Hepatocyte (in vitro differentiated cells): Measurements from ENCODE around the gene PLEKHD1. TPM values are rescaled to one million over a fixed set of nuclear protein-coding genes. Genes with fewer than 3 reads are reported as not detected.

Experiments used
- DNase-seq: peaks from one replicate; pipeline ENCODE4 v3.0.0-alpha.2; 2016; ENCODE audit warnings: low spot score
- H2AFZ ChIP-seq: fragments of 200-600 bp; sonication (generic); 2 replicates; pipeline ENCODE4 v1.6.0; 2016; ENCODE audit warnings: antibody characterized with exemption, mild to moderate bottlenecking
- H3K27ac ChIP-seq: fragments of 200-600 bp; sonication (generic); 2 replicates; pipeline ENCODE4 v1.5.1; 2016; ENCODE audit warnings: mild to moderate bottlenecking
- H3K27me3 ChIP-seq: fragments of 200-600 bp; sonication (generic); 2 replicates; pipeline ENCODE4 v1.6.1; 2016
- H3K36me3 ChIP-seq: fragments of 200-600 bp; sonication (generic); replicated peaks from 2 replicates; pipeline ENCODE4 v1.5.1; 2016; ENCODE audit warnings: low read depth; ENCODE audit not compliant: insufficient read depth
- H3K4me1 ChIP-seq: fragments of 200-600 bp; sonication (generic); 2 replicates; pipeline ENCODE4 v1.5.1; 2016; ENCODE audit warnings: mild to moderate bottlenecking, moderate library complexity; ENCODE audit not compliant: insufficient read depth
- H3K4me2 ChIP-seq: fragments of 200-600 bp; sonication (generic); 2 replicates; pipeline ENCODE4 v1.6.0; 2016
- H3K4me3 ChIP-seq: fragments of 200-600 bp; sonication (generic); 2 replicates; pipeline ENCODE4 v1.5.1; 2016; ENCODE audit warnings: mild to moderate bottlenecking
- H3K79me2 ChIP-seq: fragments of 200-600 bp; sonication (generic); 2 replicates; pipeline ENCODE4 v1.6.0; 2017; ENCODE audit warnings: mild to moderate bottlenecking
- H3K9me2 ChIP-seq: fragments of 200-600 bp; sonication (generic); replicated peaks from 2 replicates; pipeline ENCODE4 v1.6.0; 2017; ENCODE audit warnings: mild to moderate bottlenecking; ENCODE audit not compliant: insufficient read depth
- H3K9me3 ChIP-seq: fragments of 200-600 bp; sonication (generic); 2 replicates; pipeline ENCODE4 v1.5.1; 2016; ENCODE audit warnings: low read depth, mild to moderate bottlenecking
- H4K20me1 ChIP-seq: fragments of 200-600 bp; sonication (generic); 2 replicates; pipeline ENCODE4 v1.6.0; 2016; ENCODE audit warnings: mild to moderate bottlenecking; ENCODE audit not compliant: insufficient read depth, poor library complexity, severe bottlenecking
- EZH2 ChIP-seq: fragments of 200-600 bp; sonication (generic); IDR thresholded peaks from 2 replicates; pipeline ENCODE4 v1.6.1; 2016; ENCODE audit warnings: antibody characterized with exemption, mild to moderate bottlenecking, borderline replicate concordance
- EZH2phosphoT487 ChIP-seq: fragments of 200-600 bp; sonication (generic); IDR thresholded peaks from one replicate; pipeline ENCODE4 v1.6.1; 2018; ENCODE audit warnings: antibody characterized with exemption, mild to moderate bottlenecking, low read depth, moderate library complexity; ENCODE audit not compliant: unreplicated experiment, severe bottlenecking
- WGBS: methylation state at CpG from one replicate; pipeline ENCODE4 v1.1.6; 2016; ENCODE audit warnings: low lambda C conversion rate; ENCODE audit errors: missing lambda C conversion rate; 5-methylcytosine and 5-hydroxymethylcytosine counted together
- polyA plus RNA-seq: library from polyadenylated mRNA; unstranded; fragments of >200 nt; fragmentation: Nextera tagmentation; extraction: Ambion mirVana; gene quantifications from 2 replicates; pipeline ENCODE4 v1.2.1, GENCODE V29; 2016
- total RNA-seq: library from RNA; depleted of rRNA; stranded (reverse); fragments of >200 nt; gene quantifications from 2 replicates; pipeline ENCODE4 v1.2.3, GENCODE V29; 2014
- TF ChIP-seq, protein P1 (sequence below): fragments of 200-600 bp; sonication (generic); IDR thresholded peaks from 2 replicates; pipeline ENCODE4 v1.5.1; 2016; ENCODE audit warnings: antibody characterized with exemption, mild to moderate bottlenecking; ENCODE audit not compliant: poor library complexity

Gene PLEKHD1
- total and polyA plus RNA-seq, 2 experiments from 2014 or later = not detected

- Histone ChIP-seq H3K4me1 (peaks cover 4% of the 10 kb centered on the region), H3K4me3 (no peak overlapping the region), H3K4me2 (no peak overlapping the region), H3K9me3 (no peaks in the 10 kb centered on the region), H3K27ac (no peak overlapping the region), H3K79me2 (no peaks in the 10 kb centered on the region), H2AFZ (no peak overlapping the region), H3K9me2 (no peaks in the 10 kb centered on the region), H3K27me3 (peaks cover 44% of the 10 kb centered on the region), H3K36me3 (no peaks in the 10 kb centered on the region), H4K20me1 (no peaks in the 10 kb centered on the region)
- WGBS = 86% methylated on average over 7 of the region's 7 CpGs
- no peak for TF ChIP-seq EZH2phosphoT487
- TF ChIP-seq EZH2 = no peak
- TF ChIP-seq, protein P1, sequence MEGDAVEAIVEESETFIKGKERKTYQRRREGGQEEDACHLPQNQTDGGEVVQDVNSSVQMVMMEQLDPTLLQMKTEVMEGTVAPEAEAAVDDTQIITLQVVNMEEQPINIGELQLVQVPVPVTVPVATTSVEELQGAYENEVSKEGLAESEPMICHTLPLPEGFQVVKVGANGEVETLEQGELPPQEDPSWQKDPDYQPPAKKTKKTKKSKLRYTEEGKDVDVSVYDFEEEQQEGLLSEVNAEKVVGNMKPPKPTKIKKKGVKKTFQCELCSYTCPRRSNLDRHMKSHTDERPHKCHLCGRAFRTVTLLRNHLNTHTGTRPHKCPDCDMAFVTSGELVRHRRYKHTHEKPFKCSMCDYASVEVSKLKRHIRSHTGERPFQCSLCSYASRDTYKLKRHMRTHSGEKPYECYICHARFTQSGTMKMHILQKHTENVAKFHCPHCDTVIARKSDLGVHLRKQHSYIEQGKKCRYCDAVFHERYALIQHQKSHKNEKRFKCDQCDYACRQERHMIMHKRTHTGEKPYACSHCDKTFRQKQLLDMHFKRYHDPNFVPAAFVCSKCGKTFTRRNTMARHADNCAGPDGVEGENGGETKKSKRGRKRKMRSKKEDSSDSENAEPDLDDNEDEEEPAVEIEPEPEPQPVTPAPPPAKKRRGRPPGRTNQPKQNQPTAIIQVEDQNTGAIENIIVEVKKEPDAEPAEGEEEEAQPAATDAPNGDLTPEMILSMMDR = no peak
- DNase-seq = no peak
These were observed 76.3 kb downstream of the PLEKHD1 start for GRCh38 chr14:69560826-69561225.

- H3K4me1 ChIP-seq = peaks cover 4% of the 10 kb centered on the region
- no peaks in the 10 kb centered on the region for H3K36me3 ChIP-seq
- H3K79me2 ChIP-seq = no peaks in the 10 kb centered on the region
- H3K4me3 ChIP-seq = no peak overlapping the region
- H3K4me2 ChIP-seq = no peak overlapping the region
- H3K27ac ChIP-seq = no peak overlapping the region
- no peaks in the 10 kb centered on the region for H4K20me1 ChIP-seq
- H3K27me3 ChIP-seq = peaks cover 52% of the 10 kb centered on the region
- H2AFZ ChIP-seq = no peak overlapping the region
- no peaks in the 10 kb centered on the region for H3K9me3 ChIP-seq
- H3K9me2 ChIP-seq = no peaks in the 10 kb centered on the region
- DNase-seq = no peak
- TF ChIP-seq, protein P1 = no peak
- TF ChIP-seq EZH2phosphoT487 (no peak), EZH2 (no peak)
These were observed 77.4 kb downstream of the PLEKHD1 start for GRCh38 chr14:69561893-69562292.

DNA sequence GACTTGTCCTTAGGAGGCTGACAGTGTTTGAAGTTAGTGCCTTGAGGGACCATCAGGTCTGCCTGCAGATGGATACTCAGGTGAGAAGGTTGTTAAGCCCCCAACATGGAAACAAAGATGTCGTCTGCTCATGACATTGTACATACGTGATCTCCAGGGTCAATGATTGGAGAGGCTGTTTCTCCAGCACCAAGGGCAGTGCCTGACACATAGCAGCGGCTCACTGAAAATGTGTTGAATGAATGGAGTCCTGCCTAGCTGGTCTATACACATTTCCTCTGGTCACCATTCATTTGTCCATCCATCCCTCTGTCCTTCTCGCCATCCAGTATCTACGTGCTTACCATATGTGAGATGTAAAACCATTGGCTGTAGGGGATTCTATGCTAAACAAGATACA is 83.0 kb downstream of the PLEKHD1 start:
- Histone ChIP-seq H2AFZ (no peak overlapping the region), H4K20me1 (no peaks in the 10 kb centered on the region), H3K27ac (no peak overlapping the region), H3K36me3 (no peaks in the 10 kb centered on the region), H3K9me2 (no peaks in the 10 kb centered on the region), H3K4me3 (no peak overlapping the region), H3K79me2 (no peaks in the 10 kb centered on the region), H3K4me2 (no peak overlapping the region), H3K4me1 (no peaks in the 10 kb centered on the region), H3K27me3 (peaks cover 82% of the 10 kb centered on the region), H3K9me3 (no peaks in the 10 kb centered on the region)
- DNase-seq = no peak
- WGBS = 91% methylated on average over 5 of the region's 5 CpGs
- no peak for TF ChIP-seq EZH2phosphoT487
- TF ChIP-seq EZH2 = no peak
- TF ChIP-seq, protein P1 = no peak

DNA sequence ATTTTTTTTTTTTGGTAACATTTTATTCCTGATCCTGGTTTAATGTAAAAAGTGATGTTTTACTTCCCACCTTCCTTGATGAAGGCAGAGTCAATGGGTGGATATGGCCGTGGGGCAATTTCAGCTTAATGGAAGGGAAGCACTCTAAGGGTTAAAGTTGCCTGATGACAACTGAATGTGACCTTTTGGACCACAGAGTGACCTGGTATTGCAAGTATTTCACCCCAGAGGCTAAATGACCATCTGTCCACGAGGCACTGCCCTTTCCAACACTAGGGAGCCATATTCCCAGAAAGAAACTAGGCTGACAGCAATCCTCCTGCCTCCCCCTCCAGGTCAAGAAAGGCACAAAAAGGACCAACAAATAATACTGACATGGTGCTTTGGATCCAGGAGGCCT is 85.3 kb downstream of the PLEKHD1 start:
- H3K4me2 ChIP-seq = no peak overlapping the region
- H4K20me1 ChIP-seq = no peaks in the 10 kb centered on the region
- H3K9me2 ChIP-seq = no peaks in the 10 kb centered on the region
- H3K27ac ChIP-seq = no peak overlapping the region
- no peaks in the 10 kb centered on the region for H3K9me3 ChIP-seq
- DNase-seq = no peak
- no peaks in the 10 kb centered on the region for H3K79me2 ChIP-seq
- no peaks in the 10 kb centered on the region for H3K36me3 ChIP-seq
- H3K4me3 ChIP-seq = no peak overlapping the region
- WGBS = 58% methylated on average over 2 of the region's 2 CpGs
- H3K27me3 ChIP-seq = peaks cover 82% of the 10 kb centered on the region
- no peak for TF ChIP-seq EZH2
- no peak for TF ChIP-seq EZH2phosphoT487
- TF ChIP-seq, protein P1 = no peak
- no peak overlapping the region for H2AFZ ChIP-seq
- peaks cover 6% of the 10 kb centered on the region for H3K4me1 ChIP-seq
